Tibial nerve (tissue), 4 donors: Measurements from ENCODE around the gene NUTM2F.

Experiments used
- EP300 ChIP-seq, 2 donors: sonication (generic); formaldehyde crosslinking; IDR thresholded peaks; one replicate each; pipeline ENCODE4 v1.6.1; 2017; ENCODE audit warnings: antibody characterized with exemption in 2 of 2, mild to moderate bottlenecking in 1 of 2
- POLR2A ChIP-seq, 2 donors: fragments of 450-650 bp; IDR thresholded peaks; one replicate each; pipeline ENCODE4 v1.6.1; 2017; ENCODE audit warnings: antibody characterized with exemption in 2 of 2, mild to moderate bottlenecking in 2 of 2, moderate library complexity in 2 of 2
- TF ChIP-seq, protein P1 (sequence below), 5 experiments: fragments of 200-600 bp in 3 of 5; fragments of 450-650 bp in 2 of 5; sonication (generic) in 3 of 5; IDR thresholded peaks; one replicate each; pipeline ENCODE4 v1.5.1; 2016 to 2019; ENCODE audit warnings: antibody characterized with exemption in 5 of 5, mild to moderate bottlenecking in 3 of 5, moderate library complexity in 2 of 5

- TF ChIP-seq, protein P1, sequence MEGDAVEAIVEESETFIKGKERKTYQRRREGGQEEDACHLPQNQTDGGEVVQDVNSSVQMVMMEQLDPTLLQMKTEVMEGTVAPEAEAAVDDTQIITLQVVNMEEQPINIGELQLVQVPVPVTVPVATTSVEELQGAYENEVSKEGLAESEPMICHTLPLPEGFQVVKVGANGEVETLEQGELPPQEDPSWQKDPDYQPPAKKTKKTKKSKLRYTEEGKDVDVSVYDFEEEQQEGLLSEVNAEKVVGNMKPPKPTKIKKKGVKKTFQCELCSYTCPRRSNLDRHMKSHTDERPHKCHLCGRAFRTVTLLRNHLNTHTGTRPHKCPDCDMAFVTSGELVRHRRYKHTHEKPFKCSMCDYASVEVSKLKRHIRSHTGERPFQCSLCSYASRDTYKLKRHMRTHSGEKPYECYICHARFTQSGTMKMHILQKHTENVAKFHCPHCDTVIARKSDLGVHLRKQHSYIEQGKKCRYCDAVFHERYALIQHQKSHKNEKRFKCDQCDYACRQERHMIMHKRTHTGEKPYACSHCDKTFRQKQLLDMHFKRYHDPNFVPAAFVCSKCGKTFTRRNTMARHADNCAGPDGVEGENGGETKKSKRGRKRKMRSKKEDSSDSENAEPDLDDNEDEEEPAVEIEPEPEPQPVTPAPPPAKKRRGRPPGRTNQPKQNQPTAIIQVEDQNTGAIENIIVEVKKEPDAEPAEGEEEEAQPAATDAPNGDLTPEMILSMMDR (IDR thresholded peaks at IDR 0.05), result no peak
- TF ChIP-seq POLR2A (IDR thresholded peaks at IDR 0.05), result no peak
- TF ChIP-seq EP300 (IDR thresholded peaks at IDR 0.05), result no peak
Observed at GRCh38 chr9:94300470-94301301, 27.8 kb downstream of the NUTM2F start.
